HPDE6-E6E7 (cell line): ENCODE results near the gene SAE1.
"Not testable (repeated sequence)": the region's sequence is repeated elsewhere in the genome, so short reads cannot be mapped to it uniquely, and the experiment has no call there.

Experiments
- DNase-seq: peaks from one replicate; pipeline ENCODE4 v3.0.0; 2011; ENCODE audit warnings: missing footprints; ENCODE audit errors: extremely low spot score

SAE1 gene

GRCh38 chr19:47130589-47131227, at the start of gene SAE1:
SAE1 (plus strand) TSS chr19:47130835; CDS start chr19:47130931, 96 bp downstream.
- DNase-seq, result peak; percentile 99

GRCh38 chr19:47081095-47081494, 49.5 kb upstream of the SAE1 start:
- DNase-seq, result no peak

- no peak for DNase-seq
Observed at GRCh38 chr19:47082493-47082892, 48.1 kb upstream of the SAE1 start.

- DNase-seq, result no peak
Observed at GRCh38 chr19:47084879-47085439, 45.7 kb upstream of the SAE1 start.

- DNase-seq, result no peak
Observed at GRCh38 chr19:47086280-47086679, 44.4 kb upstream of the SAE1 start.

- no peak for DNase-seq
Observed at GRCh38 chr19:47089767-47090350, 40.8 kb upstream of the SAE1 start.

- no peak for DNase-seq
Observed at GRCh38 chr19:47093254-47093653, 37.4 kb upstream of the SAE1 start.

GRCh38 chr19:47093841-47094240, 36.8 kb upstream of the SAE1 start:
- no peak for DNase-seq

- no peak for DNase-seq
Observed at GRCh38 chr19:47094557-47095475, 35.8 kb upstream of the SAE1 start.

- no peak for DNase-seq
Observed at GRCh38 chr19:47095476-47096099, 35.0 kb upstream of the SAE1 start.

GRCh38 chr19:47096100-47096704, 34.4 kb upstream of the SAE1 start:
- DNase-seq, result peak; percentile 90

GRCh38 chr19:47096721-47097120, 33.9 kb upstream of the SAE1 start:
- DNase-seq, result no peak

- DNase-seq, result no peak
Observed at GRCh38 chr19:47097396-47098201, 33.0 kb upstream of the SAE1 start.

GRCh38 chr19:47098608-47099007, 32.0 kb upstream of the SAE1 start:
- DNase-seq, result no peak

- DNase-seq, result no peak
Observed at GRCh38 chr19:47099576-47100050, 31.0 kb upstream of the SAE1 start.

- no peak for DNase-seq
Observed at GRCh38 chr19:47100290-47100689, 30.3 kb upstream of the SAE1 start.

- DNase-seq, result not testable (repeated sequence)
Observed at GRCh38 chr19:47101116-47101515, 29.5 kb upstream of the SAE1 start.

- no peak for DNase-seq
Observed at GRCh38 chr19:47102346-47103060, 28.1 kb upstream of the SAE1 start.

GRCh38 chr19:47104680-47105079, 26.0 kb upstream of the SAE1 start:
- DNase-seq, result no peak

GRCh38 chr19:47105874-47106273, 24.8 kb upstream of the SAE1 start:
- DNase-seq, result no peak
